Natural killer cell (primary cell): ENCODE measurements around the gene GRM2. TPM values are rescaled to one million over a fixed set of nuclear protein-coding genes. Genes with fewer than 3 reads are reported as not detected.
"Not testable (repeated sequence)": the region's sequence is repeated elsewhere in the genome, so short reads cannot be mapped to it uniquely, and the experiment has no call there.

ENCODE experiments used
- ATAC-seq, 3 donors: fragments of 150-1000 bp in 2 of 3; fragments of 200-7000 bp in 1 of 3; cut with Tn5 transposase; 1 replicate in 1 of 3; 2 replicates in 2 of 3; pipeline ENCODE4 v1.10.0; 2021; ENCODE audit warnings: mild to moderate bottlenecking in 2 of 3, moderate library complexity in 2 of 3
- DNase-seq, 2 donors: peaks; one replicate each; pipeline versions ENCODE4 v3.0.0 to v3.0.0-alpha.2; 2013 to 2021; ENCODE audit warnings: mixed read lengths in 1 of 2
- H3K27ac ChIP-seq: one replicate; pipeline ENCODE4 v1.5.1; 2013; ENCODE audit warnings: mild to moderate bottlenecking, low read length
- H3K27me3 ChIP-seq: one replicate; pipeline ENCODE4 v1.6.1; 2013; ENCODE audit warnings: low read length; ENCODE audit not compliant: control insufficient read depth, insufficient read depth
- H3K36me3 ChIP-seq: one replicate; pipeline ENCODE4 v1.6.1; 2013; ENCODE audit warnings: low read length; ENCODE audit not compliant: control insufficient read depth, insufficient read depth
- H3K4me1 ChIP-seq: one replicate; pipeline ENCODE4 v1.6.1; 2013; ENCODE audit warnings: low read length; ENCODE audit not compliant: control insufficient read depth, insufficient read depth
- H3K4me3 ChIP-seq: one replicate; pipeline ENCODE4 v1.5.1; 2013; ENCODE audit warnings: low read length
- H3K9me3 ChIP-seq: one replicate; pipeline ENCODE4 v1.6.1; 2013; ENCODE audit warnings: low read length; ENCODE audit not compliant: control insufficient read depth, insufficient read depth
- H3K27ac Mint-ChIP-seq, 2 donors: one replicate each; pipeline ENCODE4 v1.8.0; 2022; ENCODE audit warnings: mild to moderate bottlenecking in 2 of 2, mixed read lengths in 2 of 2, moderate library complexity in 1 of 2
- H3K27me3 Mint-ChIP-seq, 2 donors: one replicate each; pipeline ENCODE4 v1.8.0; 2022; ENCODE audit warnings: low read depth in 2 of 2, mixed read lengths in 2 of 2
- H3K36me3 Mint-ChIP-seq: one replicate; pipeline ENCODE4 v1.8.0; 2022; ENCODE audit warnings: mixed read lengths
- H3K4me1 Mint-ChIP-seq, 2 donors: one replicate each; pipeline ENCODE4 v1.8.0; 2022; ENCODE audit warnings: mixed read lengths in 2 of 2
- H3K4me3 Mint-ChIP-seq: one replicate; pipeline ENCODE4 v1.8.0; 2022; ENCODE audit warnings: mild to moderate bottlenecking, moderate library complexity, mixed read lengths
- H3K9me3 Mint-ChIP-seq, 2 donors: one replicate each; pipeline ENCODE4 v1.8.0; 2022; ENCODE audit warnings: mixed read lengths in 2 of 2
- CTCF ChIP-seq: fragments of 200-600 bp; IDR thresholded peaks from one replicate; pipeline ENCODE4 v1.8.0; 2022; ENCODE audit warnings: antibody characterized with exemption
- WGBS: methylation state at CpG from one replicate; pipeline ENCODE4 v1.1.7; 2013; ENCODE audit warnings: missing lambda C conversion rate; ENCODE audit not compliant: insufficient coverage; 5-methylcytosine and 5-hydroxymethylcytosine counted together
- intact Hi-C: fragments of 100-400 bp; cut with micrococcal nuclease; formaldehyde crosslinking; loops from one replicate; pipeline ENCODE4 v1.14.2; 2022
- total RNA-seq, 4 donors: library from RNA; stranded (reverse); fragments of 120-200 nt in 1 of 4; gene quantifications; one replicate each; pipeline versions ENCODE4 v1.2.3 to v1.2.4, GENCODE V29; 2013 to 2022

GRM2 gene
- total RNA-seq, 3 donors from 2014 or later (not counting 1 experiment from before 2014, with no cell fraction given) = 5.6 to 8.0 (median 7.4) TPM

GRCh38 chr3:51750878-51751277 is 44.0 kb downstream of the GRM2 start:
- no peaks in the 10 kb centered on the region for H3K9me3 ChIP-seq
- H3K27me3 ChIP-seq = no peaks in the 10 kb centered on the region
- intact Hi-C loops = no loop called here
- TF ChIP-seq CTCF = no peak
- no peak overlapping the region for H3K4me3 ChIP-seq
- peaks cover 5 to 32% of the 10 kb centered on the region in 2 donors for H3K27me3 Mint-ChIP-seq
- H3K36me3 ChIP-seq = no peaks in the 10 kb centered on the region
- H3K27ac Mint-ChIP-seq = no peak overlapping the region
- H3K4me1 Mint-ChIP-seq = peaks cover 5 to 8% of the 10 kb centered on the region in 2 donors
- no peak for DNase-seq
- H3K4me3 Mint-ChIP-seq = no peak overlapping the region
- H3K4me1 ChIP-seq = no peaks in the 10 kb centered on the region
- no peak for ATAC-seq
- 91% methylated on average over 1 of the region's 1 CpG for WGBS
- H3K27ac ChIP-seq = no peak overlapping the region
- H3K36me3 Mint-ChIP-seq = no peaks in the 10 kb centered on the region
- no peaks in the 10 kb centered on the region for H3K9me3 Mint-ChIP-seq

- H3K4me3 ChIP-seq = no peak overlapping the region
- no peak for DNase-seq
- intact Hi-C loops = no loop called here
- ATAC-seq = no peak
- H3K9me3 Mint-ChIP-seq = no peaks in the 10 kb centered on the region
- no peaks in the 10 kb centered on the region for H3K27me3 ChIP-seq
- no peak overlapping the region for H3K27ac Mint-ChIP-seq
- H3K4me1 ChIP-seq = no peaks in the 10 kb centered on the region
- H3K27me3 Mint-ChIP-seq = peaks cover 9 to 36% of the 10 kb centered on the region in 2 donors
- H3K4me3 Mint-ChIP-seq = no peak overlapping the region
- no peak for TF ChIP-seq CTCF
- H3K36me3 Mint-ChIP-seq = no peaks in the 10 kb centered on the region
- peaks cover 5 to 8% of the 10 kb centered on the region in 2 donors for H3K4me1 Mint-ChIP-seq
- H3K9me3 ChIP-seq = no peaks in the 10 kb centered on the region
- 92% methylated on average over 2 of the region's 2 CpGs for WGBS
- H3K36me3 ChIP-seq = no peaks in the 10 kb centered on the region
- no peak overlapping the region for H3K27ac ChIP-seq
Observed at GRCh38 chr3:51751287-51751686, 44.4 kb downstream of the GRM2 start.

GRCh38 chr3:51753763-51754750 is 47.2 kb downstream of the GRM2 start:
- H3K9me3 Mint-ChIP-seq, H3K36me3 ChIP-seq, H3K4me3 Mint-ChIP-seq, H3K27me3 ChIP-seq, ATAC-seq, H3K27ac Mint-ChIP-seq, H3K36me3 Mint-ChIP-seq, H3K27ac ChIP-seq, H3K9me3 ChIP-seq, DNase-seq, H3K4me1 Mint-ChIP-seq, intact Hi-C loops, H3K4me3 ChIP-seq, H3K4me1 ChIP-seq: not testable (repeated sequence)
- 85% methylated on average over 13 of the region's 13 CpGs for WGBS
- H3K27me3 Mint-ChIP-seq = peaks cover 16 to 64% of the 10 kb centered on the region in 2 donors

- no peak overlapping the region for H3K4me3 ChIP-seq
- H3K9me3 ChIP-seq = peaks cover 18% of the 10 kb centered on the region
- Mint-ChIP-seq H3K36me3 (peaks cover 11% of the 10 kb centered on the region), H3K4me3 (no peak overlapping the region), H3K27ac (no peak overlapping the region), H3K4me1 (no peaks in the 10 kb centered on the region), H3K9me3 (peaks cover 3 to 7% of the 10 kb centered on the region in 2 donors), H3K27me3 (peaks cover 21 to 59% of the 10 kb centered on the region in 2 donors)
- no peak for TF ChIP-seq CTCF
- ATAC-seq (no peak), DNase-seq (no peak)
- no peak overlapping the region for H3K27ac ChIP-seq
- intact Hi-C loops = no loop called here
- peaks cover 2% of the 10 kb centered on the region for H3K27me3 ChIP-seq
- no peaks in the 10 kb centered on the region for H3K4me1 ChIP-seq
- H3K36me3 ChIP-seq = no peaks in the 10 kb centered on the region
Observed at GRCh38 chr3:51759203-51759602, 52.3 kb downstream of the GRM2 start.

Other genes with a start within 250 kb of the GRM2 start
- 10 to 100 TPM; 21.8 to 26.9 (median 23.4) TPM for gene DCAF1, start 207.1 kb upstream of the GRM2 start, total RNA-seq
- 10 to 100 TPM; 49.7 to 59.1 (median 57.9) TPM for gene RAD54L2, start 168.3 kb upstream of the GRM2 start, total RNA-seq
- 10 to 100 TPM; 41.1 to 46.8 (median 45.4) TPM for gene TEX264, start 35.8 kb upstream of the GRM2 start, total RNA-seq
- gene IQCF6, start 72.2 kb downstream of the GRM2 start, total RNA-seq = not detected
- not detected for gene IQCF2, start 154.5 kb downstream of the GRM2 start, total RNA-seq
- gene IQCF5, start 168.5 kb downstream of the GRM2 start, total RNA-seq = not detected
- gene IQCF1, start 196.3 kb downstream of the GRM2 start, total RNA-seq = not detected
- gene RRP9, start 234.8 kb downstream of the GRM2 start, total RNA-seq = 10 to 100 TPM; 11.2 to 13.0 (median 12.7) TPM
- 1 to 10 TPM; 4.6 to 7.4 (median 5.6) TPM for gene PARP3, start 235.3 kb downstream of the GRM2 start, total RNA-seq
- gene GPR62, start 248.3 kb downstream of the GRM2 start, total RNA-seq = not detected